HEK293T (cell line): ENCODE results near the gene HIF3A.
"Not testable (repeated sequence)": the region's sequence is repeated elsewhere in the genome, so short reads cannot be mapped to it uniquely, and the experiment has no call there.

ENCODE experiments used
- CTCF ChIA-PET: fragments of 350-600 bp; formaldehyde crosslinking; extraction: SDS; loops from one replicate; lab custom pipeline; 2021; ENCODE audit warnings: antibody characterized with exemption, inconsistent platforms; lab: Yijun Ruan, JAX
- POLR2A ChIA-PET: fragments of 350-600 bp; formaldehyde crosslinking; extraction: SDS; loops from one replicate; lab custom pipeline; 2020; ENCODE audit warnings: antibody characterized with exemption, inconsistent platforms; lab: Yijun Ruan, JAX
- DNase-seq: peaks from one replicate; pipeline ENCODE4 v3.0.0; 2012; ENCODE audit warnings: mixed read lengths; ENCODE audit errors: extremely low spot score
- ARNT ChIP-seq: fragments of 450-650 bp; IDR thresholded peaks from 2 replicates; pipeline ENCODE4 v1.6.1; 2017; ENCODE audit warnings: mild to moderate bottlenecking
- BHLHE40 ChIP-seq: fragments of 450-650 bp; IDR thresholded peaks from 2 replicates; pipeline ENCODE4 v1.6.1; 2016; ENCODE audit warnings: mild to moderate bottlenecking, moderate library complexity, borderline replicate concordance
- CTBP1 ChIP-seq: fragments of 450-650 bp; IDR thresholded peaks from 2 replicates; pipeline ENCODE4 v1.6.1; 2016; ENCODE audit warnings: borderline replicate concordance
- ELF4 ChIP-seq: fragments of 450-650 bp; IDR thresholded peaks from 2 replicates; pipeline ENCODE4 v1.6.1; 2017; ENCODE audit warnings: antibody characterized with exemption
- FOXA1 ChIP-seq: fragments of 450-650 bp; IDR thresholded peaks from 2 replicates; pipeline ENCODE4 v1.6.1; 2016; ENCODE audit warnings: mild to moderate bottlenecking
- FOXK2 ChIP-seq: fragments of 450-650 bp; IDR thresholded peaks from 2 replicates; pipeline ENCODE4 v1.6.1; 2016; ENCODE audit warnings: mild to moderate bottlenecking
- FOXM1 ChIP-seq: fragments of 450-650 bp; IDR thresholded peaks from 2 replicates; pipeline ENCODE4 v1.6.1; 2017; ENCODE audit warnings: mild to moderate bottlenecking, borderline replicate concordance
- HDGF ChIP-seq: fragments of 450-650 bp; IDR thresholded peaks from 2 replicates; pipeline ENCODE4 v1.6.1; 2017; ENCODE audit warnings: antibody characterized with exemption, borderline replicate concordance
- L3MBTL2 ChIP-seq: fragments of 450-650 bp; conservative IDR thresholded peaks from 2 replicates; pipeline ENCODE4 v1.6.1; 2016; ENCODE audit warnings: mild to moderate bottlenecking
- LEF1 ChIP-seq: fragments of 450-650 bp; IDR thresholded peaks from 2 replicates; pipeline ENCODE4 v1.6.1; 2017; ENCODE audit warnings: mild to moderate bottlenecking, borderline replicate concordance
- NFRKB ChIP-seq: fragments of 450-650 bp; IDR thresholded peaks from 2 replicates; pipeline ENCODE4 v1.6.1; 2016; ENCODE audit warnings: mild to moderate bottlenecking, moderate library complexity
- PKNOX1 ChIP-seq: fragments of 450-650 bp; IDR thresholded peaks from 2 replicates; pipeline ENCODE4 v1.6.1; 2016
- SP1 ChIP-seq: fragments of 450-650 bp; IDR thresholded peaks from 2 replicates; pipeline ENCODE4 v1.6.1; 2017
- SUZ12 ChIP-seq: fragments of 450-650 bp; IDR thresholded peaks from 2 replicates; pipeline ENCODE4 v1.6.1; 2016; ENCODE audit warnings: mild to moderate bottlenecking
- TARDBP ChIP-seq: fragments of 450-650 bp; IDR thresholded peaks from 2 replicates; pipeline ENCODE4 v1.6.1; 2016
- ZNF384 ChIP-seq: fragments of 450-650 bp; IDR thresholded peaks from 2 replicates; pipeline ENCODE4 v1.6.1; 2016

HIF3A gene

GRCh38 chr19:46265217-46265828 lies 31.5 kb upstream of the HIF3A start:
- ChIA-PET CTCF (interaction anchor here (0.7 to 10.9 kb wide), 7 partner anchors 16 to 246 kb away, joined by 3 to 93 read pairs (median 3); no protein-coding TSS in a partner anchor), POLR2A (no interaction called here)
- peak; percentile 75 for DNase-seq
- no peak for TF ChIP-seq FOXA1
- no peak for TF ChIP-seq HDGF
- TF ChIP-seq LEF1, result no peak
- no peak for TF ChIP-seq FOXM1
- no peak for TF ChIP-seq CTBP1
- TF ChIP-seq TARDBP, result no peak
- no peak for TF ChIP-seq ZNF384
- TF ChIP-seq SP1, result no peak
- TF ChIP-seq L3MBTL2, result no peak
- TF ChIP-seq ELF4, result no peak

GRCh38 chr19:46269101-46269500 lies 27.7 kb upstream of the HIF3A start:
- ChIA-PET POLR2A (no interaction called here), CTCF (interaction anchor here (1.6 kb wide), 1 partner anchor 191 kb away, joined by 5 read pairs; no protein-coding TSS in a partner anchor)
- no peak for DNase-seq
- TF ChIP-seq PKNOX1, result no peak
- no peak for TF ChIP-seq BHLHE40
- TF ChIP-seq ARNT, result no peak

GRCh38 chr19:46270521-46271256 lies 26.2 kb upstream of the HIF3A start:
- ChIA-PET CTCF (interaction anchor here (1.5 to 2.3 kb wide), 3 partner anchors 10 to 193 kb away, joined by 4 to 8 read pairs (median 5); no protein-coding TSS in a partner anchor), POLR2A (no interaction called here)
- TF ChIP-seq HDGF, result no peak
- TF ChIP-seq L3MBTL2, result no peak
- no peak for TF ChIP-seq CTBP1
- no peak for TF ChIP-seq BHLHE40
- no peak for TF ChIP-seq FOXK2
- TF ChIP-seq ARNT, result no peak
- no peak for TF ChIP-seq SUZ12
- DNase-seq, result no peak

GRCh38 chr19:46271481-46272197 lies 25.2 kb upstream of the HIF3A start:
- TF ChIP-seq FOXM1 (no peak), SUZ12 (no peak), ZNF384 (no peak), BHLHE40 (no peak), ARNT (no peak), L3MBTL2 (no peak), HDGF (no peak), ELF4 (no peak), TARDBP (no peak), FOXA1 (no peak), LEF1 (no peak), PKNOX1 (no peak), FOXK2 (no peak), NFRKB (no peak), SP1 (no peak), CTBP1 (no peak)
- DNase-seq, result no peak
- ChIA-PET CTCF (interaction anchor here (2.3 kb wide), 1 partner anchor 9 kb away, joined by 8 read pairs; no protein-coding TSS in a partner anchor), POLR2A (no interaction called here)

GRCh38 chr19:46273931-46274330 lies 22.9 kb upstream of the HIF3A start:
- POLR2A ChIA-PET, DNase-seq, CTCF ChIA-PET: not testable (repeated sequence)

GRCh38 chr19:46279177-46279576 lies 17.7 kb upstream of the HIF3A start:
- no peak for DNase-seq
- ChIA-PET CTCF (no interaction called here), POLR2A (no interaction called here)
- no peak for TF ChIP-seq FOXA1
- no peak for TF ChIP-seq TARDBP
- no peak for TF ChIP-seq LEF1
- no peak for TF ChIP-seq CTBP1
- TF ChIP-seq PKNOX1, result no peak
- no peak for TF ChIP-seq FOXK2
- no peak for TF ChIP-seq NFRKB
- no peak for TF ChIP-seq SP1
- TF ChIP-seq L3MBTL2, result no peak
- TF ChIP-seq ELF4, result no peak
- no peak for TF ChIP-seq BHLHE40
- no peak for TF ChIP-seq ZNF384
